Upper lobe of left lung (tissue), 6 donors: ENCODE measurements around the gene TOM1L2. TPM values are rescaled to one million over a fixed set of nuclear protein-coding genes. Genes with fewer than 3 reads are reported as not detected.

Experiments used
- ATAC-seq, 2 donors: fragments of 200-7000 bp; cut with Tn5 transposase; one replicate each; pipeline ENCODE4 v1.9.1; 2022; ENCODE audit warnings: mild to moderate bottlenecking in 2 of 2, moderate library complexity in 2 of 2; ENCODE audit not compliant: low FRiP score in 2 of 2
- DNase-seq, 2 donors: peaks; one replicate each; pipeline ENCODE4 v3.0.0-alpha.2; 2019 to 2020
- H3K27ac ChIP-seq, 4 donors: fragments of 200-600 bp; sonication (generic); one replicate each; pipeline ENCODE4 v1.5.1; 2016 to 2019
- H3K27me3 ChIP-seq, 4 donors: fragments of 200-600 bp; sonication (generic); one replicate each; pipeline ENCODE4 v1.5.1; 2017 to 2019
- H3K36me3 ChIP-seq, 4 donors: fragments of 200-600 bp; sonication (generic); one replicate each; pipeline ENCODE4 v1.5.1; 2016 to 2019
- H3K4me1 ChIP-seq, 4 donors: fragments of 200-600 bp; sonication (generic); one replicate each; pipeline ENCODE4 v1.5.1; 2018 to 2019
- H3K4me3 ChIP-seq, 4 donors: fragments of 200-600 bp; sonication (generic); one replicate each; pipeline ENCODE4 v1.5.1; 2017 to 2019; ENCODE audit warnings: mild to moderate bottlenecking in 2 of 4, moderate library complexity in 1 of 4
- H3K9me3 ChIP-seq, 4 donors: fragments of 200-600 bp; sonication (generic); one replicate each; pipeline ENCODE4 v1.5.1; 2018 to 2019
- EP300 ChIP-seq, 4 donors: sonication (generic); formaldehyde crosslinking; IDR thresholded peaks; one replicate each; pipeline ENCODE4 v1.5.1; 2017; ENCODE audit warnings: antibody characterized with exemption in 4 of 4, control low read depth in 2 of 4
- POLR2A ChIP-seq, 4 donors: fragments of 450-650 bp; IDR thresholded peaks; one replicate each; pipeline ENCODE4 v1.5.1; 2016 to 2017; ENCODE audit warnings: antibody characterized with exemption in 4 of 4, mild to moderate bottlenecking in 2 of 4
- POLR2AphosphoS5 ChIP-seq, 2 donors: sonication (generic); formaldehyde crosslinking; IDR thresholded peaks; one replicate each; pipeline ENCODE4 v1.5.1; 2017; ENCODE audit warnings: antibody characterized with exemption in 2 of 2
- WGBS, 2 donors: methylation state at CpG; one replicate each; pipeline ENCODE4 v1.1.5; 2017 to 2018; 5-methylcytosine and 5-hydroxymethylcytosine counted together
- total RNA-seq, 6 donors: library from RNA; depleted of rRNA in 4 of 6; stranded (reverse); fragments of >200 nt in 4 of 6; gene quantifications; one replicate each; pipeline versions ENCODE4 v1.1.0 to v1.2.1, GENCODE V29; 2016 to 2021
- TF ChIP-seq, protein P1 (sequence below), 6 experiments: fragments of 450-650 bp in 4 of 6; fragments of 200-600 bp in 2 of 6; sonication (generic) in 2 of 6; IDR thresholded peaks; one replicate each; pipeline ENCODE4 v1.5.1; 2016 to 2019; ENCODE audit warnings: antibody characterized with exemption in 6 of 6
- donor health status: DM: no; HTN: no; CAD: no; lungs with moderate emphysema.
- donor health status: DM: no; HTN: yes; CAD: no; lungs with severe emphysema.

TOM1L2 gene
- total RNA-seq, 6 donors from 2014 or later = 54.2 to 134 (median 72.9) TPM

DNA sequence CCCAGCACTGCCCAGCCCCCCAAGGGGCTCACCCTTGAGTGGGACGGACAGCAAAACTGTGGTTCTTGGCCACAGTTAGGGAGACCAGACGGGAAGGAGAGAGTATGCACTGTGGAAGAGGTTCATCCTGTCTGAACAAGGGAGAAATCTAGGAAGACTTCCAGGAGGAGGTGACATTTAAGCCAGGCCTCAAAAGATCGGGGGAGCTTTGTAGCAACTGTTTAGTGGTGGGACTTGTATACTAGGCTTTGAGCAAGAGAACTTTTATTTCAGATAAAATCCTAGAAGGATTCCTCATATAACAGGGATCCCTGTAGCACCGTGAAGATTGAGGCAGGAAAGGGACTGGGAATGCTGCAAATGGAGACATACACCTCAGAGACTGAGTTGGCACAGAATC is 166.2 kb downstream of the TOM1L2 start:
- Histone ChIP-seq H3K27ac (no peak overlapping the region), H3K4me3 (no peak overlapping the region), H3K36me3 (peaks cover 0 to 58% (median 26%) of the 10 kb centered on the region in 4 donors), H3K9me3 (no peaks in the 10 kb centered on the region), H3K27me3 (no peaks in the 10 kb centered on the region), H3K4me1 (peaks cover 3 to 19% (median 7%) of the 10 kb centered on the region in 4 donors)
- no peak for DNase-seq
- no peak for TF ChIP-seq POLR2A (IDR thresholded peaks at IDR 0.05)
- ATAC-seq = no peak
- 96 to 99% methylated on average over 4 of the region's 4 CpGs for WGBS, 2 donors

DNA sequence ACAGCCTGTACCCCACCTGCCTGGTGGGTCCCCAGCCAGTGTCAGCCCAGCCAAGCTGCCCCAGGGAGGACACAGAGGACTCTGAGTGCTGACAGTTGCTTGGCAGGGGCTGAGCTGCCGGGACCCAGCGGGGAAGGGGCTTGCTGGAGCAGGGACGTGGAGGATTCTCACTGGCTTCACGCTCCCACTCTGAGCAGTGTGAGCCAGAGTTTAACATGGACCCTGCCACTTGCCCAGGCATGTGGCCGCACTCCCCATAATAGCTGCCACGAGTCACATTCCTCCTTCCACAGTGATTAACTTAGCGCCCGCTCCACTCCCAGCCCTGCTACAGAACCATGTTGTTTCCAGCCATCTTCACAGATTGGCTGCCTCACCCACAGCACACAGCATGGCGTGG is 166.6 kb downstream of the TOM1L2 start:
- no peak for ATAC-seq
- peaks cover 0 to 54% (median 22%) of the 10 kb centered on the region in 4 donors for H3K36me3 ChIP-seq
- 79 to 93% methylated on average over 6 to 9 of the region's 9 CpGs for WGBS, 2 donors

DNA sequence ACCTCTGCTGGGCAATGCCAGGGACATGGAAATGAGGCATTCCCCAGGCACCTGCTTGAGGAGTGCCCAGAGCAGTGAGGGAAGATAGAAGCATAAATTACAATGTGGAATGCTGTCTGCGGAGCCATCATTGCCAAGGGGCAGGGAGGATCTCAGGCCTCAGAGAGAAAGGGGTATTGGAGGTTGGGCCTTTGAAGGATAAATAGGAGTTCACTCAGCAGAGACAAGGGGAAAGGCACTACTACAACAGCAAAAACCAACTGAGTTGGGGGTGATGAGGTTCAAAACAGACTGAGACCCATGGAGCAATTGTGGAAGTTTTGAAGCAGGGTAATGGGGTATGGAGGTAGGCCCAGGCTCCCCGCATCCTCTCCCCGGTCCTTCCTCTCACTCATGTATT is 168.2 kb downstream of the TOM1L2 start:
- ATAC-seq (no peak), DNase-seq (no peak)
- H3K36me3 ChIP-seq = peaks cover 0 to 55% (median 16%) of the 10 kb centered on the region in 4 donors
- H3K9me3 ChIP-seq = no peaks in the 10 kb centered on the region
- WGBS, 2 donors = 93 to 95% methylated on average over 3 of the region's 3 CpGs
- H3K4me1 ChIP-seq = peaks cover 0 to 4% (median under 1%) of the 10 kb centered on the region in 4 donors
- H3K27me3 ChIP-seq = no peaks in the 10 kb centered on the region
- no peak overlapping the region for H3K27ac ChIP-seq
- no peak for TF ChIP-seq EP300 (IDR thresholded peaks at IDR 0.05)
- TF ChIP-seq, protein P1, sequence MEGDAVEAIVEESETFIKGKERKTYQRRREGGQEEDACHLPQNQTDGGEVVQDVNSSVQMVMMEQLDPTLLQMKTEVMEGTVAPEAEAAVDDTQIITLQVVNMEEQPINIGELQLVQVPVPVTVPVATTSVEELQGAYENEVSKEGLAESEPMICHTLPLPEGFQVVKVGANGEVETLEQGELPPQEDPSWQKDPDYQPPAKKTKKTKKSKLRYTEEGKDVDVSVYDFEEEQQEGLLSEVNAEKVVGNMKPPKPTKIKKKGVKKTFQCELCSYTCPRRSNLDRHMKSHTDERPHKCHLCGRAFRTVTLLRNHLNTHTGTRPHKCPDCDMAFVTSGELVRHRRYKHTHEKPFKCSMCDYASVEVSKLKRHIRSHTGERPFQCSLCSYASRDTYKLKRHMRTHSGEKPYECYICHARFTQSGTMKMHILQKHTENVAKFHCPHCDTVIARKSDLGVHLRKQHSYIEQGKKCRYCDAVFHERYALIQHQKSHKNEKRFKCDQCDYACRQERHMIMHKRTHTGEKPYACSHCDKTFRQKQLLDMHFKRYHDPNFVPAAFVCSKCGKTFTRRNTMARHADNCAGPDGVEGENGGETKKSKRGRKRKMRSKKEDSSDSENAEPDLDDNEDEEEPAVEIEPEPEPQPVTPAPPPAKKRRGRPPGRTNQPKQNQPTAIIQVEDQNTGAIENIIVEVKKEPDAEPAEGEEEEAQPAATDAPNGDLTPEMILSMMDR (IDR thresholded peaks at IDR 0.05) = no peak
- TF ChIP-seq POLR2A (IDR thresholded peaks at IDR 0.05) = no peak
- TF ChIP-seq POLR2AphosphoS5 (IDR thresholded peaks at IDR 0.05) = no peak
- no peak overlapping the region for H3K4me3 ChIP-seq

More for the DNA sequence above, 166.6 kb downstream of the TOM1L2 start:
- H3K27me3 ChIP-seq = no peaks in the 10 kb centered on the region
- TF ChIP-seq POLR2AphosphoS5 (IDR thresholded peaks at IDR 0.05) (no peak), POLR2A (IDR thresholded peaks at IDR 0.05) (no peak), EP300 (IDR thresholded peaks at IDR 0.05) (no peak)
- TF ChIP-seq, protein P1 (IDR thresholded peaks at IDR 0.05) = no peak
- DNase-seq = peak in 1 of 2 donors; percentile 61
- peaks cover 0 to 19% (median 5%) of the 10 kb centered on the region in 4 donors for H3K4me1 ChIP-seq
- no peaks in the 10 kb centered on the region for H3K9me3 ChIP-seq
- no peak overlapping the region for H3K27ac ChIP-seq
- H3K4me3 ChIP-seq = no peak overlapping the region

DNA sequence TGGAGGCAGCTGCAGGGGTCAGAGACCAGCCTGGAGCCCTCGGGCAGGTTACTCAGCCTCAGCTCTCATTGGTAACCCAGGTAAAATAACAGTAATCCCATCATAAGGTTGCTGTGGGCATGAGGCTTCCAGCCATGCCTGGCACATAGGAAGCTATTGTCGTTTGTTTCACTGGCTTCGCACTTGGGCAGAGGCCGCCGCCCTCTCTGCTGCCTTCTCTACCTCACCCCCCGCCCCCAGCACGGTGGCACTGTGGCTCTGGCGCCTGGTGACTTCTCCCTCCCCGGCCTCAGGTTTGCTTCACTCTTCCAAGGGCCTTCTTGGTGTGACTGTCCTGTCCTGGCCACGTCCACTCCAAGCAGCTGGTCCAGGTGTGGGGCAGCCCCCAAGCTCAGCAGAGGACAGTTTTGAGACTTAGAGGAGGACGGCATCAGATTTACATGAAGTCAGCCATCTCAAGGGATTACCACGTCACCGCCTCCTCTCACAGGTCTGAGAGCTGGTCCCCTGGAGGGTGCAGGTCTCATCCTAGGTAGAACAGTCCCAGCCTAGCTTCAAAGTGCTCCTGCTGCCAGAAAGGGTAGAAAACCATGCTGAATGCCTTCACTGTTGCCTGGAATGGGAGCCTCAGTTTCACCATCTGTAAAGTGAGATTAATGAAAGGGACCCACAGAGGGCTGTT is 170.3 kb downstream of the TOM1L2 start:
- no peak for TF ChIP-seq EP300 (IDR thresholded peaks at IDR 0.05)
- DNase-seq (no peak), ATAC-seq (no peak)
- Histone ChIP-seq H3K36me3 (peaks cover 0 to 71% (median 32%) of the 10 kb centered on the region in 4 donors), H3K4me1 (no peaks in the 10 kb centered on the region), H3K9me3 (no peaks in the 10 kb centered on the region), H3K4me3 (no peak overlapping the region), H3K27ac (no peak overlapping the region), H3K27me3 (no peaks in the 10 kb centered on the region)
- WGBS, 2 donors = 90 to 93% methylated on average over 10 to 13 of the region's 13 CpGs

DNA sequence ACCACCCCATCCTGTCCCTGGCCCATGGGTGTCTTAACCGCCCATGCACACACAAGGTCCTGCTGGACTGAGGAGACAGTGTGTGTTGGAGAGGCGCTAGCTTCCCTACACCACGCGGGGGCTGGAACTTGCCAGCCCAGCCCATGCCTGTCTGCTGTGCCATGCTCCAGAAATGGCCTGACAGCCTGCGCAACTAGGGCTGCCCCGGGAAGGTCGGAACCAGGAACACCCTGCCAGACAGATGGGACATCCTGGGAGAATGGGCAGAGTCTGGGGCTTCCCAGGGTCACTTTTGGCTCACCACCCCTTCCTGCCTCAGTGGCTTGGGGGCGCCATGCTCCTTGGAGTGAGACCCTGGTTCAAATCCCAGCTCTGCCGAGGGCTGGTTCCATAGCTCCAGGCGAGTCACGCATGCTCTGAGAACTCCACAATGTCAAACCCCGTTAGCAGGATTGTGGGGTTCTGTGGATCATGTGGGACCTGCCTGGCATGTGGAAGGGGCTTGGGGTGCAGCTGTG is 171.6 kb downstream of the TOM1L2 start:
- H3K4me1 ChIP-seq = no peaks in the 10 kb centered on the region
- no peak overlapping the region for H3K4me3 ChIP-seq
- TF ChIP-seq POLR2A (IDR thresholded peaks at IDR 0.05) = no peak
- no peak for TF ChIP-seq POLR2AphosphoS5 (IDR thresholded peaks at IDR 0.05)
- TF ChIP-seq EP300 (IDR thresholded peaks at IDR 0.05) = no peak
- TF ChIP-seq, protein P1 (IDR thresholded peaks at IDR 0.05) = no peak
- no peaks in the 10 kb centered on the region for H3K9me3 ChIP-seq
- ATAC-seq = no peak
- peak in 1 of 2 donors; percentile 70 for DNase-seq
- no peaks in the 10 kb centered on the region for H3K27me3 ChIP-seq
- H3K36me3 ChIP-seq = peaks cover 0 to 76% (median 41%) of the 10 kb centered on the region in 4 donors
- WGBS, 2 donors = 93 to 100% methylated on average over 3 to 12 of the region's 12 CpGs
- no peak overlapping the region for H3K27ac ChIP-seq
